Upper lobe of left lung (tissue), 6 donors: ENCODE results near the gene GRXCR1. TPM values are rescaled to one million over a fixed set of nuclear protein-coding genes. Genes with fewer than 3 reads are reported as not detected.

ENCODE experiments used
- ATAC-seq, 2 donors: fragments of 200-7000 bp; cut with Tn5 transposase; one replicate each; pipeline ENCODE4 v1.9.1; 2022; ENCODE audit warnings: mild to moderate bottlenecking in 2 of 2, moderate library complexity in 2 of 2; ENCODE audit not compliant: low FRiP score in 2 of 2
- DNase-seq, 2 donors: peaks; one replicate each; pipeline ENCODE4 v3.0.0-alpha.2; 2019 to 2020
- H3K27ac ChIP-seq, 4 donors: fragments of 200-600 bp; sonication (generic); one replicate each; pipeline ENCODE4 v1.5.1; 2016 to 2019
- H3K27me3 ChIP-seq, 4 donors: fragments of 200-600 bp; sonication (generic); one replicate each; pipeline ENCODE4 v1.5.1; 2017 to 2019
- H3K36me3 ChIP-seq, 4 donors: fragments of 200-600 bp; sonication (generic); one replicate each; pipeline ENCODE4 v1.5.1; 2016 to 2019
- H3K4me1 ChIP-seq, 4 donors: fragments of 200-600 bp; sonication (generic); one replicate each; pipeline ENCODE4 v1.5.1; 2018 to 2019
- H3K4me3 ChIP-seq, 4 donors: fragments of 200-600 bp; sonication (generic); one replicate each; pipeline ENCODE4 v1.5.1; 2017 to 2019; ENCODE audit warnings: mild to moderate bottlenecking in 2 of 4, moderate library complexity in 1 of 4
- H3K9me3 ChIP-seq, 4 donors: fragments of 200-600 bp; sonication (generic); one replicate each; pipeline ENCODE4 v1.5.1; 2018 to 2019
- CTCF ChIP-seq, 6 experiments: fragments of 450-650 bp in 4 of 6; fragments of 200-600 bp in 2 of 6; sonication (generic) in 2 of 6; IDR thresholded peaks; one replicate each; pipeline ENCODE4 v1.5.1; 2016 to 2019; ENCODE audit warnings: antibody characterized with exemption in 6 of 6
- EP300 ChIP-seq, 4 donors: sonication (generic); formaldehyde crosslinking; IDR thresholded peaks; one replicate each; pipeline ENCODE4 v1.5.1; 2017; ENCODE audit warnings: antibody characterized with exemption in 4 of 4, control low read depth in 2 of 4
- POLR2A ChIP-seq, 4 donors: fragments of 450-650 bp; IDR thresholded peaks; one replicate each; pipeline ENCODE4 v1.5.1; 2016 to 2017; ENCODE audit warnings: antibody characterized with exemption in 4 of 4, mild to moderate bottlenecking in 2 of 4
- POLR2AphosphoS5 ChIP-seq, 2 donors: sonication (generic); formaldehyde crosslinking; IDR thresholded peaks; one replicate each; pipeline ENCODE4 v1.5.1; 2017; ENCODE audit warnings: antibody characterized with exemption in 2 of 2
- WGBS, 2 donors: methylation state at CpG; one replicate each; pipeline ENCODE4 v1.1.5; 2017 to 2018; 5-methylcytosine and 5-hydroxymethylcytosine counted together
- total RNA-seq, 6 donors: library from RNA; depleted of rRNA in 4 of 6; stranded (reverse); fragments of >200 nt in 4 of 6; gene quantifications; one replicate each; pipeline versions ENCODE4 v1.1.0 to v1.2.1, GENCODE V29; 2016 to 2021
- donor health status: DM: no; HTN: no; CAD: no; lungs with moderate emphysema.
- donor health status: DM: no; HTN: yes; CAD: no; lungs with severe emphysema.

The GRXCR1 gene
- total RNA-seq, 6 donors from 2014 or later: not detected

GRCh38 chr4:43041632-43042031, 149.1 kb downstream of the GRXCR1 start:
- H3K4me1 ChIP-seq: no peaks in the 10 kb centered on the region
- no peaks in the 10 kb centered on the region for H3K9me3 ChIP-seq
- H3K27ac ChIP-seq: no peak overlapping the region
- DNase-seq (no peak), ATAC-seq (no peak)
- 50 to 58% methylated on average over 1 of the region's 1 CpG for WGBS, 2 donors
- no peaks in the 10 kb centered on the region for H3K27me3 ChIP-seq
- TF ChIP-seq POLR2A (IDR thresholded peaks at IDR 0.05) (no peak), CTCF (IDR thresholded peaks at IDR 0.05) (no peak), EP300 (IDR thresholded peaks at IDR 0.05) (no peak), POLR2AphosphoS5 (IDR thresholded peaks at IDR 0.05) (no peak)
- no peaks in the 10 kb centered on the region for H3K36me3 ChIP-seq
- no peak overlapping the region for H3K4me3 ChIP-seq

DNA sequence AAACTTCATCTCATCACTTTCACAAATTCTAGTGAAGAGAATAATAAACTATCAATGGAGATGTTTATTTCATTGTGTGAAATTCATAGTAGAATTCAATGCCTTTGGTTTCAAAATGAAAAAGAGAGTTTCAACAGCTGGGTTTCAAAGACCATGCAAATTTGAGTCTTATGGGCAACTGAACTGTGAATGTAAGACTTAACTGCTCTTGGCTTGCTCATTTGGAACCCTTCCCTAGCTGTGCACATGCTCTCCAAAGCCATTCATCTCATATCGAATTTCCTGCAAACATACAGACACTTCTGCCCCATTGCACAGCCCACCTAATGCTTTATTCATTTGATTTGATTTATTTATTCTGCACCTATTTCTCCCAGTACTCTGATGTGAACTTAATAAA, 154.5 kb downstream of the GRXCR1 start:
- Histone ChIP-seq H3K9me3 (no peaks in the 10 kb centered on the region), H3K36me3 (no peaks in the 10 kb centered on the region), H3K4me1 (no peaks in the 10 kb centered on the region), H3K27me3 (no peaks in the 10 kb centered on the region), H3K4me3 (no peak overlapping the region), H3K27ac (no peak overlapping the region)
- ATAC-seq: no peak
- TF ChIP-seq CTCF (IDR thresholded peaks at IDR 0.05) (no peak), POLR2AphosphoS5 (IDR thresholded peaks at IDR 0.05) (no peak), EP300 (IDR thresholded peaks at IDR 0.05) (no peak)
- DNase-seq: no peak
- WGBS, 2 donors: 50 to 54% methylated on average over 1 of the region's 1 CpG

GRCh38 chr4:43048570-43048969, 156.1 kb downstream of the GRXCR1 start:
- ATAC-seq: no peak
- WGBS, 2 donors: 55 to 61% methylated on average over 5 of the region's 5 CpGs
- TF ChIP-seq POLR2AphosphoS5 (IDR thresholded peaks at IDR 0.05): no peak
- no peak for TF ChIP-seq EP300 (IDR thresholded peaks at IDR 0.05)
- no peak for TF ChIP-seq CTCF (IDR thresholded peaks at IDR 0.05)
- no peak for TF ChIP-seq POLR2A (IDR thresholded peaks at IDR 0.05)
- H3K27me3 ChIP-seq: no peaks in the 10 kb centered on the region
- no peak overlapping the region for H3K4me3 ChIP-seq
- H3K36me3 ChIP-seq: no peaks in the 10 kb centered on the region
- H3K27ac ChIP-seq: no peak overlapping the region
- DNase-seq: no peak
- H3K9me3 ChIP-seq: no peaks in the 10 kb centered on the region
- no peaks in the 10 kb centered on the region for H3K4me1 ChIP-seq

- TF ChIP-seq POLR2AphosphoS5 (IDR thresholded peaks at IDR 0.05) (no peak), CTCF (IDR thresholded peaks at IDR 0.05) (no peak), EP300 (IDR thresholded peaks at IDR 0.05) (no peak), POLR2A (IDR thresholded peaks at IDR 0.05) (no peak)
- H3K9me3 ChIP-seq: no peaks in the 10 kb centered on the region
- no peaks in the 10 kb centered on the region for H3K27me3 ChIP-seq
- H3K4me1 ChIP-seq: no peaks in the 10 kb centered on the region
- no peak overlapping the region for H3K4me3 ChIP-seq
- no peak overlapping the region for H3K27ac ChIP-seq
- ATAC-seq: no peak
- DNase-seq: no peak
- no peaks in the 10 kb centered on the region for H3K36me3 ChIP-seq
Observed at GRCh38 chr4:43049326-43049725, 156.8 kb downstream of the GRXCR1 start.

DNA sequence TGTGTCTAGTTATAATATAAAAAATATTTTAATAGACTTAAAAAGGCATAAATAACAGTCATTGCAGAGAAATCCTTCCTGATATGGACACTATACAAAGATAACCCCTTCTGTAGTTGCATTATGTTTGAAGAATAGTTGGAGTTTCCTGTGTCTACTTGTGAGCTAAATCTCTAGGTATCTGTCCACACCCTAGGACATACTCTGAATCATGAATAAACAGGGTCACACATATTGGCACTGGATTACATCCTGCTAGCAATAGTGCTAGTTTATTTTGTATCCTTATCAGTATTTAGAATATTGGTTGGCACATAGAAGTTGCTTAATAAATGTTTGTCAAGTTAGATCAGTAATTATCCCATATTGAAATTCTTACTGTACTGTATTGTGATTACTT, 173.9 kb downstream of the GRXCR1 start:
- no peak for TF ChIP-seq POLR2AphosphoS5 (IDR thresholded peaks at IDR 0.05)
- no peak for TF ChIP-seq POLR2A (IDR thresholded peaks at IDR 0.05)

More for the DNA sequence above, 173.9 kb downstream of the GRXCR1 start:
- no peaks in the 10 kb centered on the region for H3K4me1 ChIP-seq
- H3K36me3 ChIP-seq: no peaks in the 10 kb centered on the region
- H3K9me3 ChIP-seq: no peaks in the 10 kb centered on the region
- no peak overlapping the region for H3K27ac ChIP-seq
- H3K27me3 ChIP-seq: no peaks in the 10 kb centered on the region
- DNase-seq (no peak), ATAC-seq (no peak)
- H3K4me3 ChIP-seq: no peak overlapping the region
